GM12865 (cell line): ENCODE results near the gene TSPO.

Experiments
- DNase-seq: peaks from one replicate; pipeline ENCODE4 v3.0.0; 2010; ENCODE audit warnings: low read depth
- H3K4me3 ChIP-seq: 2 replicates; pipeline ENCODE4 v1.5.1; 2011; ENCODE audit warnings: mild to moderate bottlenecking, low read depth, low read length, control low read depth
- TF ChIP-seq, protein P1 (sequence below): IDR thresholded peaks from 2 replicates; pipeline ENCODE4 v1.5.1; 2011; ENCODE audit warnings: low read length, control low read depth, low read depth, inconsistent platforms; ENCODE audit not compliant: insufficient read depth; ENCODE audit errors: missing control alignments

The TSPO gene

GRCh38 chr22:43208703-43209522, 57.6 kb downstream of the TSPO start:
- no peak overlapping the region for H3K4me3 ChIP-seq

GRCh38 chr22:43209523-43209890, 58.1 kb downstream of the TSPO start:
- no peak overlapping the region for H3K4me3 ChIP-seq
- DNase-seq, result no peak
- TF ChIP-seq, protein P1, sequence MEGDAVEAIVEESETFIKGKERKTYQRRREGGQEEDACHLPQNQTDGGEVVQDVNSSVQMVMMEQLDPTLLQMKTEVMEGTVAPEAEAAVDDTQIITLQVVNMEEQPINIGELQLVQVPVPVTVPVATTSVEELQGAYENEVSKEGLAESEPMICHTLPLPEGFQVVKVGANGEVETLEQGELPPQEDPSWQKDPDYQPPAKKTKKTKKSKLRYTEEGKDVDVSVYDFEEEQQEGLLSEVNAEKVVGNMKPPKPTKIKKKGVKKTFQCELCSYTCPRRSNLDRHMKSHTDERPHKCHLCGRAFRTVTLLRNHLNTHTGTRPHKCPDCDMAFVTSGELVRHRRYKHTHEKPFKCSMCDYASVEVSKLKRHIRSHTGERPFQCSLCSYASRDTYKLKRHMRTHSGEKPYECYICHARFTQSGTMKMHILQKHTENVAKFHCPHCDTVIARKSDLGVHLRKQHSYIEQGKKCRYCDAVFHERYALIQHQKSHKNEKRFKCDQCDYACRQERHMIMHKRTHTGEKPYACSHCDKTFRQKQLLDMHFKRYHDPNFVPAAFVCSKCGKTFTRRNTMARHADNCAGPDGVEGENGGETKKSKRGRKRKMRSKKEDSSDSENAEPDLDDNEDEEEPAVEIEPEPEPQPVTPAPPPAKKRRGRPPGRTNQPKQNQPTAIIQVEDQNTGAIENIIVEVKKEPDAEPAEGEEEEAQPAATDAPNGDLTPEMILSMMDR, result no peak

More at GRCh38 chr22:43208703-43209522, 57.6 kb downstream of the TSPO start:
- TF ChIP-seq, protein P1, result no peak
- no peak for DNase-seq

DNA sequence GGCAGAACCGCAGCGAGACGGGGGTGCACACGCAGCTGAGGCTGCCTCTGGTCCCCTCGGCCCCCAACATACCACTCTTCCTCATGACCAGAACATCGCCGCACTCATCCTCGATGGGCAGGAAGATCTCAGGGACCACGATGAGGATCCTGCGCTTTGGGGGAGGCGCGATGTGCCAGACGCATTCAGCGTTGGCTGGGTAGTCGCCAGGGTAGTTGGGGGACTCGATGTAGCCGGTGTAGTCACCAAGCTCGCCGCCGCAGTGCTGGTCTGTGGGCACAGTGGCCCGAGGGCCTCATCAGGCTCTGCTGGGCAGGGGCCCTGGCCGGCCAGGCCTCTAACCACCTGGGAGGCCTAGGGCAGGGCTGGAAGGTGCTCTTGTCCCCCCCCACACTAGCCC, 58.6 kb downstream of the TSPO start:
- no peak for DNase-seq
- TF ChIP-seq, protein P1, result no peak
- no peak overlapping the region for H3K4me3 ChIP-seq

GRCh38 chr22:43210631-43211515, 59.5 kb downstream of the TSPO start:
- DNase-seq, result no peak
- TF ChIP-seq, protein P1, result no peak

DNA sequence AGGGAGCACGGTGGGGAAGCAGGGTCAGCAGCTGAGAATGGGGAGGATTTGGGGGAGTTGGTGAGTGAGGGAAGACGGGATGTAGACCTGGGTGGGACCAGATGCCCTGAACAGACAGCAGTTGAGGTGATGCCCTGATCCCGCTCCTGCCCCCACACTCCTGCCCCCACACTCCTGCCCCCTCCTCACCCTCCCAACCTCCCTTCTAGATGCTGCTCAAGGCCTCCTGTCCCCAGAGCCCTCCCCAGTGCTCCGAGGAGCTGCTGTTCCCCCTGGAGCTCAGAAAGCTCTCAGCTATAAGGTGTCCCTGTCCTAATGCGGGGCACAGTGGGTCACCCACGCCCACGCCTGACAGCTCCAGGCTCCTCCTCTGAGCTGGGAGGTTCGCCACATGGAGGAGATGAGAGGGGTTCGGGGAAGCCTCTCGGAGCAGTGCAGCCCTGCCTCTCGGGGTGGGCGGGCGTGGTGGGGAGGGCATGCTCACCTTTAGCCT, 60.6 kb downstream of the TSPO start:
- TF ChIP-seq, protein P1, result no peak
- no peak for DNase-seq
- no peak overlapping the region for H3K4me3 ChIP-seq

More at GRCh38 chr22:43210631-43211515, 59.5 kb downstream of the TSPO start:
- H3K4me3 ChIP-seq, result no peak overlapping the region

GRCh38 chr22:43212434-43212952, 61.1 kb downstream of the TSPO start:
- no peak overlapping the region for H3K4me3 ChIP-seq
- TF ChIP-seq, protein P1, result no peak
- no peak for DNase-seq
